GM12865 (cell line): ENCODE measurements around the gene CIDEB.
A peak's percentile ranks its signal among the peaks of the same experiment; 100 is the strongest.

Source experiments
- DNase-seq: peaks from one replicate; pipeline ENCODE4 v3.0.0; 2010; ENCODE audit warnings: low read depth
- H3K4me3 ChIP-seq: 2 replicates; pipeline ENCODE4 v1.5.1; 2011; ENCODE audit warnings: mild to moderate bottlenecking, low read depth, low read length, control low read depth
- CTCF ChIP-seq: IDR thresholded peaks from 2 replicates; pipeline ENCODE4 v1.5.1; 2011; ENCODE audit warnings: low read length, control low read depth, low read depth, inconsistent platforms; ENCODE audit not compliant: insufficient read depth; ENCODE audit errors: missing control alignments

Gene CIDEB

GRCh38 chr14:24307156-24307574 is 612 bp downstream of the CIDEB start:
- H3K4me3 ChIP-seq, result no peak overlapping the region
- DNase-seq, result no peak
- TF ChIP-seq CTCF, result no peak

DNA sequence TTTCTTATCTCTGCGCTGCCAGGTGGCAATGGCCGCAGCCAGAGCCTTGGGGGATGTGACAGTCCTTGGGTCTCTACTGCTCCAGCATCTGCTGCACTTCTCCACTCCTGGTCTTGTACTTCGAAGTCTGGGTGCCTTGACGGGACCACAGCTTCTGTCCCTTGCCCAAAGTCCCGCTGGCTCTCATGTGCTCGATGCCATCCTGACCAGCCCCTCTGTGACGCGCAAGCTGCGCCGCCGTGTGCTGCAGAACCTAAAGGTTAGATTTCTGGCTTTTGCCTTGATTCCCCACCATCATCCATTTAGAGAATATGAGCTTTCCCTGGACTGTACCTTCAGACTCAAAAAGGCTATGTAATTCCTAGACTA is 3.8 kb downstream of the CIDEB start:
- no peak for TF ChIP-seq CTCF

GRCh38 chr14:24300326-24300980 is 7.3 kb downstream of the CIDEB start:
- H3K4me3 ChIP-seq, result peak overlapping the region; percentile 72
- DNase-seq, result no peak
- TF ChIP-seq CTCF, result no peak

More for the DNA sequence above, 3.8 kb downstream of the CIDEB start:
- no peak overlapping the region for H3K4me3 ChIP-seq
- DNase-seq, result no peak

GRCh38 chr14:24299255-24300191 is 8.3 kb downstream of the CIDEB start, which contains the start of the genes DHRS1 and NOP9:
Gene DHRS1, minus strand, starts transcription at chr14:24299780. Its CDS starts 674 bp downstream, at chr14:24299106.
Gene NOP9, plus strand, starts transcription at chr14:24299850. Its CDS starts 105 bp downstream, at chr14:24299955.
- TF ChIP-seq CTCF, result no peak
- DNase-seq, result peak; percentile 94

DNA sequence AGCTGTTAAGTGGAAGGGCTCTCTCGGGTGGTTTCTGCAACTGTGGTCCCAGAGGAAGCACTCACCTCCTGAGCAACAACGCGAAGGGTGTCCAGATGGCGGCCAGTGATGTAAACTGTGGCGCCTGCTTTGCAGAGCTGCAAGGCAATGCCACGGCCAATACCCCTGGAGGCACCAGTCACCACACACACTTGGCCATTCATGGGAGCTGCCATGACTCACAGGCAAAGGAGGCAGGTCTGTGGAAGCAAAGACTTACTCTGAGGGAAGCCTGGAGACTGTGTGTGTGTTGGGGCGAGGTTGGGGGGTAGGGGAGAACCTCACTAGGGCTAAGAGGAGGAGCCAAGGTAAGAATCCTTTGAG is 8.9 kb downstream of the CIDEB start:
- H3K4me3 ChIP-seq, result peak overlapping the region; percentile 72

More at GRCh38 chr14:24299255-24300191, 8.3 kb downstream of the CIDEB start, which contains the start of the genes DHRS1 and NOP9:
- H3K4me3 ChIP-seq, result peak within 1 kb of the TSS; percentile 72

DNA sequence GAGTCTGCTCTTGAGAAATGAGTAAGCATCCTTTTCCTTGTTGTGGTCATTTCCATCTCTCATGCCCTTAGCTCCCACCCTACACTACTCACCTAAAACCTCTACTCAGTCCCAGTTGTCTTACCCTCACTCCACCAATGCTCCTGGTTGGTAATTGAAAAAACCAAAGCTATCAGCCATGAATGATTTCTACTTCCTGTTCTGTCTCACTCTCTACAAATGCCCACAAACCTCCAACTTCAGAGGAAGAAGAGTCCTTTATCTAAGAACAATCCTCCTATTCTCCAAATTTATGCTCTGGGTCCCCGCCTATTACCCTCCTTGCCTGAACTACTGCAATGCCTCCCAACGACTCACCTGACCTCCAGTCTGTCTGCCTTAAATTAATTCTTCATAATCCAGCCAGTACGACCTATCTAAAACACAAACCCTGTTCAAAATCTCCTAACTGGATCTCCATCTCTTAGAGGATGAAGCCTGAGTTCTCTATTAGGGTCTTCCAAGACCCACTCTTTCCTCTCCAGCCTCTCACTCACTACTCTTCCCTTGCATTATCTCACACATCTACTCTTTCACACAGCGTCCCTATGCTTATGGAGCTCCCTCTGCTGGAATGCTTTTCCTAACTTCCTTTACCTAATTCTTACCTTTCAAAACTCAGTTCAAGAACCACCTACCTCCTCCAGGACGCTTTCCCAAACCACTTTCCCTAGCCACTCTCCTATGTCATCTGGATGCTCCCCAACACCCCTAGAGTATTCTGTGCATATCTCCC is 10.4 kb downstream of the CIDEB start:
- peak; percentile 19 for TF ChIP-seq CTCF
- DNase-seq, result peak; percentile 24
- H3K4me3 ChIP-seq, result no peak overlapping the region

More for the DNA sequence above, 8.9 kb downstream of the CIDEB start:
- TF ChIP-seq CTCF, result no peak
- no peak for DNase-seq
